Measurements from ENCODE around the gene NKAIN1.

NKAIN1 gene

DNA sequence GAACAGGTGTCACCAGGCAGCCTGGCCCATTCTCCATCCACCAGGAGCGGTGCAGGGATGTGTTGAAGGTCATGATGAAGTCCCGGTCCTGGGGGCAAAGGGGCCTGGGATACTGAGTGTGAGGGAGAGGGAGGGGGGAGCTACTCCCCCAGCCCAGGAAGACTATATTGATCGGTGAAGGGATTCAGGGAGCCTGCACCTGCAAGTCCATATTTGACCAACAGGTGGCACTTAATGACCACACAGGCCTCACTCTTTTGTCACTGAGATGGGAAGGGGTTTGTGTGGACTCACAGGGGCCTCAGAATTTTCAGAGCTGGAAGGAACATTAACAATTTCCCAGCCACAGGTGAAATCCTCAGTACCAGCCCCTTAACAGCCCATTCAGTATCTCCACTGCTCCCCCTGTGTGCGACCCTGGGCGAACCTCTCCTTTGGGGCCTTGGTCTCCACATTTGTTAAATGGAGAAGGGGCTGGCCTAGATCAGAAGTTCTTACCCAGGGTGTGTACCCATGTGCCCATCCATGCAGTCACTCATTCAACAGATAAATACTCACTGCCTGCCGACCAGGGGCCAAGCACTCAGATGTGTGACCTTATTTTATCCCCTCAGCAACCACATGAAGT is 55.6 kb downstream of the NKAIN1 start:
- TF ChIP-seq, protein P1, sequence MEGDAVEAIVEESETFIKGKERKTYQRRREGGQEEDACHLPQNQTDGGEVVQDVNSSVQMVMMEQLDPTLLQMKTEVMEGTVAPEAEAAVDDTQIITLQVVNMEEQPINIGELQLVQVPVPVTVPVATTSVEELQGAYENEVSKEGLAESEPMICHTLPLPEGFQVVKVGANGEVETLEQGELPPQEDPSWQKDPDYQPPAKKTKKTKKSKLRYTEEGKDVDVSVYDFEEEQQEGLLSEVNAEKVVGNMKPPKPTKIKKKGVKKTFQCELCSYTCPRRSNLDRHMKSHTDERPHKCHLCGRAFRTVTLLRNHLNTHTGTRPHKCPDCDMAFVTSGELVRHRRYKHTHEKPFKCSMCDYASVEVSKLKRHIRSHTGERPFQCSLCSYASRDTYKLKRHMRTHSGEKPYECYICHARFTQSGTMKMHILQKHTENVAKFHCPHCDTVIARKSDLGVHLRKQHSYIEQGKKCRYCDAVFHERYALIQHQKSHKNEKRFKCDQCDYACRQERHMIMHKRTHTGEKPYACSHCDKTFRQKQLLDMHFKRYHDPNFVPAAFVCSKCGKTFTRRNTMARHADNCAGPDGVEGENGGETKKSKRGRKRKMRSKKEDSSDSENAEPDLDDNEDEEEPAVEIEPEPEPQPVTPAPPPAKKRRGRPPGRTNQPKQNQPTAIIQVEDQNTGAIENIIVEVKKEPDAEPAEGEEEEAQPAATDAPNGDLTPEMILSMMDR (IDR thresholded peaks at IDR 0.05) = peak; percentile 52
- no peaks in the 10 kb centered on the region for H3K36me3 ChIP-seq (ENCODE audit: control insufficient read depth, insufficient read depth, low read length)
- no peak overlapping the region for H3K4me3 ChIP-seq (ENCODE audit: low read depth, low read length)
- H3K9me3 ChIP-seq (ENCODE audit: control insufficient read depth, low read length) = no peaks in the 10 kb centered on the region
- H3K4me1 ChIP-seq = no peaks in the 10 kb centered on the region
- no peak overlapping the region for H3K9ac ChIP-seq
- H2AFZ ChIP-seq = no peak overlapping the region
- H3K27ac ChIP-seq = no peak overlapping the region
- H3K27me3 ChIP-seq (ENCODE audit: control insufficient read depth, insufficient read depth, low read length) = no peaks in the 10 kb centered on the region
- no peak overlapping the region for H3K4me2 ChIP-seq (ENCODE audit: low read length)
- no peaks in the 10 kb centered on the region for H3K79me2 ChIP-seq

GRCh38 chr1:31183126-31183525 is 56.6 kb downstream of the NKAIN1 start:
- Histone ChIP-seq H3K27me3 (ENCODE audit: control insufficient read depth, insufficient read depth, low read length) (no peaks in the 10 kb centered on the region), H3K9ac (no peak overlapping the region), H2AFZ (no peak overlapping the region), H3K4me2 (ENCODE audit: low read length) (no peak overlapping the region), H3K36me3 (ENCODE audit: control insufficient read depth, insufficient read depth, low read length) (no peaks in the 10 kb centered on the region), H3K9me3 (ENCODE audit: control insufficient read depth, low read length) (no peaks in the 10 kb centered on the region), H3K27ac (no peak overlapping the region), H3K4me3 (ENCODE audit: low read depth, low read length) (no peak overlapping the region), H3K4me1 (no peaks in the 10 kb centered on the region), H3K79me2 (no peaks in the 10 kb centered on the region)
- TF ChIP-seq, protein P1 (IDR thresholded peaks at IDR 0.05) = no peak

DNA sequence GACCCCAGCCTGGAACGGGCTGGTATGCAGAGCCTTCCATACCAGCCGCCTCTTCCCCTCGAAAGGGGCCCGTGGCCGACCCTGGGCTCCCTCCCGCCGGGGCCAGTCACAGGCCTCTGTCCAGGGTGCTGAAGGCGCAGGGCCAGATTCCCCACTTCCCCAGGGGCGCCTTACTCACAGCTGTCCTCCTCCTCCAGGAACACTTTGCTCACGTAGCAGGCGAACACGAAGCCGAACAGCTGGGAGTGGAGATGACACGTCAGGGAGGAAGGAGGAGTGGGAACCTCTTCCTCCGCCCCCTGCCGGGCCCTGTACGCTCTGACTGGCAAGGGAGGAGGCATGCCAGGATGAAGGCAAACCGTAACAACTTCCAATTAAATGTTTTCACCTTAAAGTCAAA is 57.3 kb downstream of the NKAIN1 start:
- H3K4me1 ChIP-seq = no peaks in the 10 kb centered on the region
- H3K27me3 ChIP-seq (ENCODE audit: control insufficient read depth, insufficient read depth, low read length) = no peaks in the 10 kb centered on the region
- peak overlapping the region; percentile 93 for H3K27ac ChIP-seq
- peak overlapping the region; percentile 88 for H2AFZ ChIP-seq
- peak overlapping the region; percentile 13 for H3K9ac ChIP-seq
- H3K4me3 ChIP-seq (ENCODE audit: low read depth, low read length) = peak overlapping the region; percentile 41
- TF ChIP-seq, protein P1 (IDR thresholded peaks at IDR 0.05) = peak; percentile 44
- no peaks in the 10 kb centered on the region for H3K9me3 ChIP-seq (ENCODE audit: control insufficient read depth, low read length)
- H3K79me2 ChIP-seq = no peaks in the 10 kb centered on the region
- no peaks in the 10 kb centered on the region for H3K36me3 ChIP-seq (ENCODE audit: control insufficient read depth, insufficient read depth, low read length)
- H3K4me2 ChIP-seq (ENCODE audit: low read length) = peak overlapping the region; percentile 61

- Histone ChIP-seq H3K4me1 (no peaks in the 10 kb centered on the region), H3K27me3 (ENCODE audit: control insufficient read depth, insufficient read depth, low read length) (no peaks in the 10 kb centered on the region), H3K4me2 (ENCODE audit: low read length) (peak overlapping the region; percentile 61), H3K36me3 (ENCODE audit: control insufficient read depth, insufficient read depth, low read length) (no peaks in the 10 kb centered on the region), H2AFZ (peak overlapping the region; percentile 88), H3K79me2 (no peaks in the 10 kb centered on the region), H3K9ac (peak overlapping the region; percentile 13), H3K4me3 (ENCODE audit: low read depth, low read length) (peak overlapping the region; percentile 41), H3K9me3 (ENCODE audit: control insufficient read depth, low read length) (no peaks in the 10 kb centered on the region), H3K27ac (peak overlapping the region; percentile 93)
- TF ChIP-seq, protein P1 (IDR thresholded peaks at IDR 0.05) = peak; percentile 79
These were observed 58.0 kb downstream of the NKAIN1 start for GRCh38 chr1:31181515-31182343.

Measured in parathyroid adenoma (tissue), 2 donors.